Neural progenitor cell (in vitro differentiated cells): ENCODE results near the gene IMP3. TPM values are rescaled to one million over a fixed set of nuclear protein-coding genes. Genes with fewer than 3 reads are reported as not detected.

Experiments
- DNase-seq: peaks from one replicate; pipeline ENCODE4 v3.0.0-alpha.2; 2016; ENCODE audit warnings: low spot score
- H2AFZ ChIP-seq: fragments of 200-600 bp; sonication (generic); replicated peaks from 2 replicates; pipeline ENCODE4 v1.6.1; 2016; ENCODE audit warnings: antibody characterized with exemption
- H3F3A ChIP-seq: fragments of 200-600 bp; sonication (generic); 2 replicates; pipeline ENCODE4 v1.6.1; 2016; ENCODE audit warnings: antibody characterized with exemption, low read depth
- H3K27ac ChIP-seq: fragments of 200-600 bp; sonication (generic); 2 replicates; pipeline ENCODE4 v1.5.1; 2016; ENCODE audit warnings: mild to moderate bottlenecking
- H3K27me3 ChIP-seq: fragments of 200-600 bp; sonication (generic); 2 replicates; pipeline ENCODE4 v1.6.1; 2016; ENCODE audit warnings: mild to moderate bottlenecking, moderate library complexity
- H3K36me3 ChIP-seq: fragments of 200-600 bp; sonication (generic); 2 replicates; pipeline ENCODE4 v1.5.1; 2016
- H3K4me1 ChIP-seq: fragments of 200-600 bp; sonication (generic); 2 replicates; pipeline ENCODE4 v1.6.1; 2016; ENCODE audit warnings: mixed run types
- H3K4me2 ChIP-seq: fragments of 200-600 bp; sonication (generic); 2 replicates; pipeline ENCODE4 v1.6.1; 2016
- H3K4me3 ChIP-seq: fragments of 200-600 bp; sonication (generic); 2 replicates; pipeline ENCODE4 v1.5.1; 2016
- H3K79me2 ChIP-seq: fragments of 200-600 bp; sonication (generic); 2 replicates; pipeline ENCODE4 v1.6.1; 2016; ENCODE audit warnings: low read depth
- H3K9ac ChIP-seq: fragments of 200-600 bp; sonication (generic); 2 replicates; pipeline ENCODE4 v1.6.1; 2016
- H3K9me3 ChIP-seq: fragments of 200-600 bp; sonication (generic); 2 replicates; pipeline ENCODE4 v1.5.1; 2016; ENCODE audit warnings: low read depth
- H4K20me1 ChIP-seq: fragments of 200-600 bp; sonication (generic); 2 replicates; pipeline ENCODE4 v1.6.1; 2016; ENCODE audit warnings: low read depth
- H3K27ac Mint-ChIP-seq: 3 replicates; pipeline ENCODE4 v1.8.0; 2021; ENCODE audit warnings: mixed read lengths
- H3K27me3 Mint-ChIP-seq: 2 replicates; pipeline ENCODE4 v1.8.0; 2022; ENCODE audit warnings: low read depth, mild to moderate bottlenecking, inconsistent platforms, moderate library complexity, mixed read lengths; ENCODE audit not compliant: insufficient read depth
- H3K36me3 Mint-ChIP-seq: 3 replicates; pipeline ENCODE4 v1.8.0; 2021; ENCODE audit warnings: mixed read lengths
- H3K4me1 Mint-ChIP-seq: 3 replicates; pipeline ENCODE4 v1.8.0; 2021; ENCODE audit warnings: mixed read lengths
- H3K4me3 Mint-ChIP-seq: 3 replicates; pipeline ENCODE4 v1.8.0; 2021; ENCODE audit warnings: mild to moderate bottlenecking, moderate library complexity, mixed read lengths
- H3K9me3 Mint-ChIP-seq: 3 replicates; pipeline ENCODE4 v1.8.0; 2020; ENCODE audit warnings: mixed read lengths
- CTCF ChIP-seq: fragments of 200-600 bp; sonication (generic); IDR thresholded peaks from 2 replicates; pipeline ENCODE4 v1.5.1; 2017; ENCODE audit warnings: antibody characterized with exemption, mild to moderate bottlenecking
- EZH2 ChIP-seq: fragments of 200-600 bp; sonication (generic); IDR thresholded peaks from 2 replicates; pipeline ENCODE4 v1.6.1; 2017; ENCODE audit warnings: antibody characterized with exemption, mild to moderate bottlenecking, moderate library complexity
- EZH2phosphoT487 ChIP-seq: fragments of 200-600 bp; sonication (generic); IDR thresholded peaks from 2 replicates; pipeline ENCODE4 v1.6.1; 2017; ENCODE audit warnings: antibody characterized with exemption
- total RNA-seq: library from RNA; depleted of rRNA; stranded (reverse); fragments of >200 nt; gene quantifications from 2 replicates; pipeline ENCODE4 v1.2.3, GENCODE V29; 2015; ENCODE audit warnings: low replicate concordance

Gene IMP3
- total RNA-seq, 1 donor from 2014 or later: 62.1 TPM

DNA sequence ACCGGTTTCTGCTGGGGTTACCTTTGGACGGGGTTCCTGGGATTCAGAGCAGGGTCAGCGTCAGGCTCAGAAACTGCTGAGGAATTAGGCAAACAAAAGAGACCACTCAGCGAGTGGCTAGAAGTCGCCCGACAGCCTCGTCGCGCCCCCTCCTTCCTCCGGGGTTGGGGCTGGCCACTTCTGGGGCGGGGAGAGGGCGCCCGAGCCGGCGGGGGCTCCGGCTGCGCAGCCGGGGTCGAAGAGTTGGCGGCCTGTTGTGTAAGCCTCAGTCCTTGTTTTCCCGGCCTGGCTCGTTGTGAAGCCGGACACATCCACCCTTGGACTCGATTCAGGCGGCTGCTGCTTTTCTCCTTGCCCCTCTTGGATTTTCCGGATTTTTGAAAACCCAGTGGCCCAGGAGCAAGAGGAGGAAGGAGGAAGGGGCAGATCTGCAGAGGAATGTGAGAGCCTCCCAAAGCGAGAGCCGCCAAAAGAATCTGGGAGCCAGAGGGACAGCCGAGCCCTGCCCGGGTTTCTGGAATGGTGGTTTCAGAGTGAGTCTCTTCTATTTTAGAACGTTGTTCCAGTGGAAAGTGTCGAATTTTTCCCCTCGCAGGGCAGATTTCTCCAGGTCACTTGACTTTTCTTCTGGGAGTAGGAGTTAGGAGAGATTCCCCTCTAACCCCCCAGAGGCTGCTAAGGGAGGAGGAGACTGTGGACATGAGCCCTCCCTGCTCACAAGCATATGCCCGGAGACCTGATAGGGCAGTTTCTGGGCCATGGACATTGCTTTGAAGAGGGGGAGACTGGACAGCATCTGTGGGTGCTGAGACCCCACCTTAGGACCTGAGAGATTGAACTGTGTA, 8.4 kb upstream of the IMP3 start:
- Histone ChIP-seq H3K27me3 (peaks cover 19% of the 10 kb centered on the region), H3K4me1 (peaks cover 43% of the 10 kb centered on the region), H3K9ac (peak overlapping the region; percentile 70), H3K36me3 (no peaks in the 10 kb centered on the region), H3K79me2 (peaks cover 51% of the 10 kb centered on the region), H3K4me3 (peak overlapping the region; percentile 89), H3K4me2 (peak overlapping the region; percentile 92), H3K9me3 (no peaks in the 10 kb centered on the region), H3F3A (peaks cover 32% of the 10 kb centered on the region), H2AFZ (peak overlapping the region; percentile 89), H4K20me1 (peaks cover 48% of the 10 kb centered on the region), H3K27ac (peak overlapping the region; percentile 94)
- Mint-ChIP-seq H3K4me3 (peak overlapping the region; percentile 96), H3K36me3 (peaks cover 16% of the 10 kb centered on the region), H3K4me1 (peaks cover 58% of the 10 kb centered on the region), H3K9me3 (no peaks in the 10 kb centered on the region), H3K27ac (peak overlapping the region; percentile 96), H3K27me3 (peaks cover 10% of the 10 kb centered on the region)
- DNase-seq: peak; percentile 88
- TF ChIP-seq EZH2 (no peak), EZH2phosphoT487 (no peak), CTCF (no peak)

DNA sequence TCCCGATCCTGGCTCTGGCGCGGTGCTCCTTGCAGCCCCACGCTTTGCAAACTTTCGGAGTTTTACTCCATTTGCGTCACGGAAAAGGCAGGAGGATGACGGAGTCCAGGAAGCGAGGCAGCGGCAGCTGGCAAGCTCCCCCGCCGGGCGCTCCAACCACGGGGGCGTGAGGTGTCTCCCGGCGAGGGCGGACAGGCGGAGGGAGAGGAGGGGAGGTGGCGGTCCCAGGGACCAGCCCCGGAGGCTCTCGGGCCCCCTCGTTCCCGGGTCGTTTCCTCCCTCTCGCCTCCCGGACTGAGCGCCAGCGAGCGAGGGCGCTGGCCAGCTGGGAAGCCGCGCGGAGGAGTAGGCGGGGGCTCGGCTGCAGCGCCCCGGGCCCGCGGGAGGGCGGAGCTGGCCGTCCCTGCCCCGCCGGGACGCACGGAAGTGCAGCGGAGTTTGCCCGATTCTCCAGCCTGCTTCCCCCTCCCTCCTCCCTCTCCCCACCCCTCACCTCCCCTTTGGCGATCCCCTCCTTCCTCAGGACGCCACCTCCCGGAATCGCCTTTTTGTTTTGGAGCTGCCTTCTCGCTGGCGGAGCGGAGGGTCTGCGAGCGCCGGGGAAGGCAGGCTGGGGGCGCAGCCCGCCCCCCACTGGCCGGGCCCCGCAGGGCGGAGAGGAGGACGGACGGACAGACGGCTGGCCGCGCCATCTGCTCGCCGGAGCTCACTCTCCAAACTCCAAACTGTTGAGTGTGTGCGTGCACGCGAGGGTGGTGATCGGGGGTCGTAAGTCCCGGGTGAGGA, 7.5 kb upstream of the IMP3 start, which contains the start of gene SNX33:
Gene SNX33, plus strand, starts transcription at position 543 of the 786 bp plus-strand sequence. CDS start 1,191 bp downstream, outside the sequence.
- H3F3A ChIP-seq: peaks cover 32% of the 10 kb centered on the region
- no peaks in the 10 kb centered on the region for H3K36me3 ChIP-seq
- TF ChIP-seq EZH2: no peak
- TF ChIP-seq CTCF: peak; percentile 67
- no peak for TF ChIP-seq EZH2phosphoT487
- H3K4me3 ChIP-seq: peak within 1 kb of the TSS; percentile 89
- H3K9me3 ChIP-seq: no peaks in the 10 kb centered on the region
- peaks cover 40% of the 10 kb centered on the region for H4K20me1 ChIP-seq
- DNase-seq: peak; percentile 95
- H3K27me3 ChIP-seq: peaks cover 19% of the 10 kb centered on the region
- peak within 1 kb of the TSS; percentile 94 for H3K27ac ChIP-seq
- Mint-ChIP-seq H3K27me3 (peaks cover 10% of the 10 kb centered on the region), H3K4me3 (peak within 1 kb of the TSS; percentile 96), H3K27ac (peak within 1 kb of the TSS; percentile 96), H3K9me3 (no peaks in the 10 kb centered on the region), H3K4me1 (peaks cover 50% of the 10 kb centered on the region), H3K36me3 (peaks cover 16% of the 10 kb centered on the region)
- peaks cover 34% of the 10 kb centered on the region for H3K4me1 ChIP-seq
- peaks cover 42% of the 10 kb centered on the region for H3K79me2 ChIP-seq
- H3K4me2 ChIP-seq: peak within 1 kb of the TSS; percentile 92
- peak within 1 kb of the TSS; percentile 70 for H3K9ac ChIP-seq
- peak within 1 kb of the TSS; percentile 89 for H2AFZ ChIP-seq

DNA sequence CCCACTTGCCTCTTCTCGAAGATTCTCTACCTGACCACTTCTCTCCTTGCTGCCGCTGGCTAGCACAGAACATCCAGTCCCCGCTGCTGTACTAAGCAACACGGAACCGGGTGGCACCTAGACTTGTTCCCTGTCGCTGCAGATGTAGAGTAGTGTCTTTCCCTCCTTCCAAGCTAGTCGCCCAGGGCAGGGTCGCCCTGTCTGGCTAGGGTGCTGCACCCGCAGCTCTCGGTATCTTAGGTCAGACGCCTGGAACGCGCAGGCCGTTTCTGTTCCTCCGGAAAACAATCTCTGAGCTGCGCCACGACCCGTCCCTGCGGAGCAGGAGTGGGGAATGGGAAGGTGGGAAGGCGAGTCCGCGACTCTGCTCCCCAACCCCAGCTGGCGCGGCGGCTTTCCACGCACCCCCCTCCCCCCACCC, 6.9 kb upstream of the IMP3 start:
- Histone ChIP-seq H3K9me3 (no peaks in the 10 kb centered on the region), H3K27ac (no peak overlapping the region), H4K20me1 (peaks cover 33% of the 10 kb centered on the region), H2AFZ (peak overlapping the region; percentile 89), H3K36me3 (no peaks in the 10 kb centered on the region), H3K4me1 (peaks cover 28% of the 10 kb centered on the region), H3K9ac (peak overlapping the region; percentile 70), H3K27me3 (peaks cover 19% of the 10 kb centered on the region), H3F3A (peaks cover 32% of the 10 kb centered on the region), H3K4me2 (peak overlapping the region; percentile 92), H3K4me3 (peak overlapping the region; percentile 89), H3K79me2 (peaks cover 36% of the 10 kb centered on the region)
- Mint-ChIP-seq H3K27ac (no peak overlapping the region), H3K27me3 (peaks cover 10% of the 10 kb centered on the region), H3K4me3 (peak overlapping the region; percentile 82), H3K4me1 (peaks cover 44% of the 10 kb centered on the region), H3K36me3 (peaks cover 16% of the 10 kb centered on the region), H3K9me3 (no peaks in the 10 kb centered on the region)
- TF ChIP-seq EZH2phosphoT487: no peak
- TF ChIP-seq EZH2: no peak
- TF ChIP-seq CTCF: no peak
- DNase-seq: peak; percentile 46
